ENCODE measurements around the gene MAPK1. TPM values are rescaled to one million over a fixed set of nuclear protein-coding genes. Genes with fewer than 3 reads are reported as not detected.
"Not testable (repeated sequence)": the region's sequence is repeated elsewhere in the genome, so short reads cannot be mapped to it uniquely, and the experiment has no call there.

The MAPK1 gene
- total RNA-seq, 2 donors from 2014 or later: 138 to 141 TPM

DNA sequence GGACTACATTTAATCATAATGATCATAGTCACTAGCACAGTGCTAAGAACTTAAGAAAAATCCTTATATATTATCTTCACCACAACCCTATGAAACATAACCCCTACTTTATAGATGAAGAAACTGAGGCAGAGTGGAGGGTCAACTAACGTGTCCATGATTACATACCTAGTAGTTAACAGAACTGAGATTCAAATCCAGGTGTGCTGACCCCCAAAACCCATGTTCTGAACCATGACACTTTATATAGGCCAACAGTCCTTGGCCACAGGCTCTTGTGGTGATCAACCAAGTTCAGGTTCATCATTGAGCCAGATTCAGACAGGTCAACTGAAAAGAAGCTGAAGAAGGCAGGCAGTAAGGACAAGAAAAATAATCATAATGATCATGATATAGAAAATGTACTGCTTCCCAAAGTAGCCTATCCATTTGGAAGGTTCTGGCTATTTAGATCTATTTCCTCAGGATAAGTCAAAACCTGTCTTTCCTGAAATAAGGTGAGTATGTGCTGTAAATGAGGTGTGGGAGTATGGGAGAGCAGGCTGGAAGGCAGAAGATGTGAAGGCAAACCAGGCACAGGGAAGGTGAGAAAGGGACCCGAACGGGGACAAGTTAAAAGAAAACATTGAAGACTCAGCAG lies 39.7 kb downstream of the MAPK1 start:
- intact Hi-C loops (cut with DNase I): no loop called here

GRCh38 chr22:21826204-21826603 lies 41.2 kb downstream of the MAPK1 start:
- intact Hi-C loops (cut with DNase I): no loop called here
- no peak for DNase-seq (ENCODE audit: low spot score)

More for the DNA sequence above, 39.7 kb downstream of the MAPK1 start:
- DNase-seq (ENCODE audit: low spot score): no peak

DNA sequence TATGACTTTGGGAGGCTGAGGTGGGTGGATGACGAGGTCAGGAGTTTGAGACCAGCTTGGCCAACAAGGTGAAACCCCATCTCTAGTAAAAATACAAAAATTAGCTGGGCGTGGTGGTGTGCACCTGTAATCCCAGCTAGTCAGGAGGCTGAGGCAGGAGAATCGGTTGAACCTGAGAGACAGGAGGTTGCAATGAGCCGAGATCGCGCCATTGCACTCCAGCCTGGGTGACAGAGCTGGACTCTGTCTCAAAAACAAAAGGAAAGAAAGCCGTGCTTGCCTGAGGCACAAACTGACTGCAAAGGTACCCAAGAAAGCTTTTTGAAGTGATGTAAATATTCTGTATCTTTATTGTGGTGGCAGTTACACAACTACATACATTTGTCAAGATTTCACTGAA lies 42.5 kb downstream of the MAPK1 start:
- DNase-seq (ENCODE audit: low spot score); intact Hi-C loops (cut with DNase I): not testable (repeated sequence)

DNA sequence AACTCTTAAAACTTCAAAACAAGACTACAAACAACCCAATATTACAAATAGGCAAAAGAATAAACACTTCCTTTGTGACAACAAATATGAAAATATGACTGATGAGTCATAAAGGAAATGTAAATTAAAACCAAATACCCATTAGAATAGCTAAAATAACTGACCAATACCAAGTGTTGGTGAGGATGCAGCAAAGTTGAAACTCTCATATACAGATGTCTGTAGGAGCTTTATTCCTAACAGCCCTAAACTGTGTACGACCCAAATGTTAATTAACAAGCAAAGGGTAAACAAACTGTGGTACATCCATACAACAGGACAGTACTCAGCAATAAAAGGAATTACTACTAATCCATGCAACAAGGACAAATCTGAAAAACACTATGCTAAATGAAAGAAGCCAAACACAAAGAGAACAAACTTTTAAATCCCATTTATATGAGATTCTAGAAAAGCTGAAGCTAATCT lies 43.0 kb downstream of the MAPK1 start:
- no peak for DNase-seq (ENCODE audit: low spot score)
- intact Hi-C loops (cut with DNase I): no loop called here

GRCh38 chr22:21823740-21824444 lies 43.6 kb downstream of the MAPK1 start:
- DNase-seq (ENCODE audit: low spot score): no peak
- intact Hi-C loops (cut with DNase I): no loop called here

DNA sequence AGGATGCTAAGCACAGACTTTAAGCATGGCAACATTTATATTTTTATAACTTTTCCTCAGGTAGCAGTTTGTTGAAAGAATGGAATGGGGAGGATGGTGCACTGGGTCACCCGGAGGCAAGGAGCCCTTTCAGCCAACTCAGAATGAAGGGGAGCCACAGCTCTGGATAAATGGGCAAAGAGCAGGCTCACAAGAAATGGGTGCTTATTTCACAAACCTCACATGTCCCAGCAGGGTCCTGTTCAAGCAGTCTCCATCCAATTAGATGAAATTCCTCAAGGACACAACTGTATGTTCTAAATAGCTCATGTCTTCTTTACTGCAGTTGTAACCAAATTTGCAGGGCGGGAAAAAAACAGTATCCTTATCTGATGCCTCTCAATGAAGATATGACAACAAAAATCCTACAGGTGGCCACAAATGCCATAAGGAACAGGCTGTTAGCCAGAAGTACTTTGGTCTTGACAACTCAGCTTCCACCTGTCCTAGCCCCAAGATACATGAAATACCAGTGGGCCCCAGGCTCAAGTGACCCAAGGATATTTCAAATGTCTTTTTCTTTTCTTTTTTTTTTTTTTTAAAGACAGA lies 48.2 kb downstream of the MAPK1 start:
- no peak for DNase-seq (ENCODE audit: low spot score)

GRCh38 chr22:21818487-21819182 lies 48.8 kb downstream of the MAPK1 start:
- intact Hi-C loops (cut with DNase I): loop anchor here in 1 of 2 donors (10.0 kb wide), 1 partner anchor 46 kb away; the partner anchor contains the start of gene MAPK1
- no peak for DNase-seq (ENCODE audit: low spot score)

More for the DNA sequence above, 48.2 kb downstream of the MAPK1 start:
- intact Hi-C loops (cut with DNase I): loop anchor here in 1 of 2 donors (10.0 kb wide), 1 partner anchor 46 kb away; the partner anchor contains the start of gene MAPK1

DNA sequence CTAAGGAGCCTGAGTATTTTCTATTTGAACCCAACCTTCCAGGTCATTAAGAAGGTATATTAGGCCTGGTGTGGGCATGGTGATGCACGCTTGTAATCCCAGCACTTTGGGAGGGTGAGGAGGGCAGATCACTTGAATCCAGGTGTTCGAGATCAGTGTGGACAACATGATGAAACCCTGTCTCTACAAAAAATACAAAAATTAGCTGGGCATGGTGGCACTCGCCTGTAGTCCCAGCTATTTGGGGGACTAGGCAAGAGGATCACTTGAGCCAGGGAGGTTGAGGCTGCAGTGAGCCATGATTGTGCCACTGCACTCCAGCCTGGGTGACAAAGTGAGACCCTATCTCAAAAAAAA lies 50.0 kb downstream of the MAPK1 start:
- DNase-seq (ENCODE audit: low spot score): not testable (repeated sequence)
- intact Hi-C loops (cut with DNase I): loop anchor here in 1 of 2 donors (10.0 kb wide), 1 partner anchor 47 kb away; the partner anchor contains the start of gene MAPK1

- no peak for DNase-seq (ENCODE audit: low spot score)
- intact Hi-C loops (cut with DNase I): loop anchor here in 1 of 2 donors (10.0 kb wide), 1 partner anchor 48 kb away; the partner anchor contains the start of gene MAPK1
Observed at GRCh38 chr22:21816787-21817496, 50.5 kb downstream of the MAPK1 start.

GRCh38 chr22:21816472-21816786 lies 51.0 kb downstream of the MAPK1 start:
- no peak for DNase-seq (ENCODE audit: low spot score)
- intact Hi-C loops (cut with DNase I): loop anchor here in 1 of 2 donors (10.0 kb wide), 1 partner anchor 48 kb away; the partner anchor contains the start of gene MAPK1

- DNase-seq (ENCODE audit: low spot score): no peak
Observed at GRCh38 chr22:21815958-21816357, 51.5 kb downstream of the MAPK1 start.

GRCh38 chr22:21815357-21815756 lies 52.1 kb downstream of the MAPK1 start:
- DNase-seq (ENCODE audit: low spot score): no peak
- intact Hi-C loops (cut with DNase I): loop anchor here in 1 of 2 donors (10.0 kb wide), 1 partner anchor 49 kb away; the partner anchor contains the start of gene MAPK1

More at GRCh38 chr22:21815958-21816357, 51.5 kb downstream of the MAPK1 start:
- intact Hi-C loops (cut with DNase I): loop anchor here in 1 of 2 donors (10.0 kb wide), 1 partner anchor 49 kb away; the partner anchor contains the start of gene MAPK1

DNA sequence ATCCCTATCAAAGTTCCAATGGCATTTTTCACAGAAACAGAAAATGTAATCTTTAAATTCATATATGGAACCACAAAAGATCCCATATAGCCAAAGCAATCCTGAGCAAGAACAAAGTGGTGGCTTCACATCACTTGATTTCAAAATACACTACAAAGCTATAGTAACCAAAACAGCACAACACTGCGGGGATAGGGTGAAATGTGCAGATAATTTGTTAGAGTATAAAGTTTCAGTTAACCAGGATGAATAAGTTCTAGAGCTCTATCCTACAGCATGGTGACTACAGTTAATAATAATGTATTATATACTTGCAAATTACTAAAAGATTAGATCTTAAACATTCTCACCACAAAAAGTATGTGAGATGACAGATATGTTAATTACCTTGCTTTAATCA lies 55.5 kb downstream of the MAPK1 start:
- intact Hi-C loops (cut with DNase I): loop anchor here in 1 of 2 donors (10.0 kb wide), 1 partner anchor 53 kb away; the partner anchor contains the start of gene MAPK1
- DNase-seq (ENCODE audit: low spot score): no peak

DNA sequence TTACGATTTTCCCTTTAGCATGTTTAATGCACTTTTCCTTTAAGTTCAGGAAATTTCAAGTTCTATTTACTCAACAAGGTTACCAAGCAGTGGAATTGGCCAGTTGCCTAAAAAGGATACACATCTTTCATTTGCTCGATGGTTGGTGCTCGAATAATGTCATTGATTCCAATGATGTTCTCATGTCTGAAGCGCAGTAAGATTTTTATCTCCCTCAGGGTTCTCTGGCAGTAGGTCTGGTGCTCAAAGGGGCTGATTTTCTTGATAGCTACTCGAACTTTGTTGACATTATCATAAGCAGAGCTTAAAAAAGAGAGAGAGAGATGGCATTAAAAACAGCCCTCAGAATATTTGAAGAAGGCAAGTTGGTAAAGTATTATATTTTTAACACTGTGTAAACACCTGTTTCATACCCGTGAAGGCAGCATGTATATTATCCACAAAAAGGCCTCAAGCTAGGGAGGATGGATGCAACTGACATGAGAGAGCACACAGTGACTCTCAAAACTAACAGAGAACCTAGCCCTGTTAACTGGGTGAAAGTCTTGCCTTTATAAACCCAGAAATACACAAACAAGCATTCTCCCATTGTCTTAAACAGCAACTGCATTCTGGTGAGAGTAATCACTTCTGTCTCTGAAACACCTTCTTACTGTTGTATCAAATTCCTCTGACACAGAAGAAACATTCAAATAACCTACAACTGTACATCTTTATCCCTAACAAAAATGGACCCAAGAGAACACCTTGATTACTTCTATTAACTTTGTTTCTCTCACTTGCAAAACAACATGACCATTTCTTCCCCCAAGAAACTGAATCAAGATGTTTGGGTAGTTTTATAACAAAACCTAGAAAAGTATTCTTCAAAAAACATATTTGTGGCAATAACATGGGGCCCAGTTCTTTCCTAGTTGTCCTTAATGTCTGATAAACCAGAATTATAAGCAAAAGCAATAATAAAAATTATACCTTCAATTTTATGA lies 59.6 kb downstream of the MAPK1 start:
- intact Hi-C loops (cut with DNase I): no loop called here
- no peak for DNase-seq (ENCODE audit: low spot score)

DNA sequence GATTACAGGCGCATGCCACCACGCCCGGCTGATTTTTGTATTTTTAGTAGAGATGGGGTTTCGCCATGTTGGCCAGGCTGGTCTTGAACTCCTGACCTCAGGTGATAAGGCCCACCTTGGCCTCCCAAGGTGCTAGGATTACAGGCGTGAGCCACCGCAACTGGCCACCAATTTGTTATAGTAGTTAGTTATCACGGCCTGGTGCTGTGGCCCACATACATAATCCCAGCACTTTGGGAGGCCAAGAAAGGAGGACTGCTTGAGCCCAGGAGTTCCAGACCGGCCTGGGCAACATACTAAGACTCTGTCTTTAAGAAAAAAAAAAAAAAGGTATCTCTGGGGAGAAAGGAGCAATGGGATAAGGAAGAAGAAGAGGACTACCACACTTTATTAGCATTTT lies 62.1 kb downstream of the MAPK1 start:
- DNase-seq (ENCODE audit: low spot score); intact Hi-C loops (cut with DNase I): not testable (repeated sequence)

DNA sequence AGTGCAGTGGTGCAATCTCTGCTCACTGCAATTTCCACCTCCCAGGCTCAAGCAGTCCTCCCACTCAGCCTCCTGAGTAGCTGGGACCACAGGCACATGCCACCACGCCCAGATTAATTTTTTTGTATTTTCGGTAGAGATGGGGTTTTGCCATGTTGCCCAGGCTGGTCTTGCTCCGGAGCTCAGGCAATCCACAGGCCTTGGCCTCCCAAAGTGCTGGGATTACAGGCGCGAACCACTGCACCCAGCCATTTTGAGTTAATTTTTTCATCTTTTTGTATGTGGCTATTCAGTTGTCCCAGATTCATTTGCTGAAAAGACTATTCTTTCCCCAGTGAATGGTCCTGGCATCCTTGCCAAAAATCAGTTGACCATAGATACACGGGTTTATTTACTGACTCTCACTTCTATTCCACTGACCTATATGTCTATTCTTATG lies 63.6 kb downstream of the MAPK1 start:
- DNase-seq (ENCODE audit: low spot score): no peak
- intact Hi-C loops (cut with DNase I): no loop called here

GRCh38 chr22:21802673-21803072 lies 64.8 kb downstream of the MAPK1 start:
- DNase-seq (ENCODE audit: low spot score): no peak
- intact Hi-C loops (cut with DNase I): no loop called here

All from posterior vena cava (tissue), 2 donors.